ENCODE measurements around the gene H2BK1. TPM values are rescaled to one million over a fixed set of nuclear protein-coding genes. Genes with fewer than 3 reads are reported as not detected.

Gene H2BK1
- total RNA-seq, 1 donor from 2014 or later: not detected

- no peak for TF ChIP-seq CTCF (IDR thresholded peaks at IDR 0.05; ENCODE audit: unreplicated experiment)
- no peaks in the 10 kb centered on the region for H3K9me3 Mint-ChIP-seq
- peaks cover 58% of the 10 kb centered on the region for H3K27me3 Mint-ChIP-seq (ENCODE audit: low read depth)
- H3K36me3 Mint-ChIP-seq: no peaks in the 10 kb centered on the region
- peaks cover 2% of the 10 kb centered on the region for H3K4me1 Mint-ChIP-seq
- DNase-seq (ENCODE audit: low spot score in 2 of 2, unreplicated experiment in 2 of 2): no peak
- H3K4me3 Mint-ChIP-seq: peak overlapping the region; percentile 62
- H3K27ac Mint-ChIP-seq: no peak overlapping the region
These were observed 41.5 kb downstream of the H2BK1 start for GRCh38 chr7:151168787-151169162.

GRCh38 chr7:151168003-151168786 lies 42.1 kb downstream of the H2BK1 start:
- H3K27me3 Mint-ChIP-seq (ENCODE audit: low read depth): peaks cover 52% of the 10 kb centered on the region
- TF ChIP-seq CTCF (IDR thresholded peaks at IDR 0.05; ENCODE audit: unreplicated experiment): peak; percentile 57
- peak in 1 of 2 experiments; percentile 59 for DNase-seq (ENCODE audit: low spot score in 2 of 2, unreplicated experiment in 2 of 2)

GRCh38 chr7:151167197-151167961 lies 42.9 kb downstream of the H2BK1 start, which contains the start of gene GBX1:
TSS of gene GBX1 (minus strand) at chr7:151167694. CDS start at chr7:151167548, 146 bp downstream.
- Mint-ChIP-seq H3K9me3 (no peaks in the 10 kb centered on the region), H3K36me3 (no peaks in the 10 kb centered on the region), H3K4me1 (peaks cover 2% of the 10 kb centered on the region), H3K27ac (no peak within 1 kb of the TSS), H3K27me3 (ENCODE audit: low read depth) (peaks cover 45% of the 10 kb centered on the region), H3K4me3 (peak within 1 kb of the TSS; percentile 62)
- DNase-seq (ENCODE audit: low spot score in 2 of 2, unreplicated experiment in 2 of 2): peak in 1 of 2 experiments; percentile 61
- TF ChIP-seq CTCF (IDR thresholded peaks at IDR 0.05; ENCODE audit: unreplicated experiment): peak; percentile 28

More at GRCh38 chr7:151168003-151168786, 42.1 kb downstream of the H2BK1 start:
- no peaks in the 10 kb centered on the region for H3K9me3 Mint-ChIP-seq
- H3K36me3 Mint-ChIP-seq: no peaks in the 10 kb centered on the region
- peak overlapping the region; percentile 62 for H3K4me3 Mint-ChIP-seq
- peaks cover 2% of the 10 kb centered on the region for H3K4me1 Mint-ChIP-seq
- no peak overlapping the region for H3K27ac Mint-ChIP-seq

- TF ChIP-seq CTCF (IDR thresholded peaks at IDR 0.05; ENCODE audit: unreplicated experiment): no peak
- H3K9me3 Mint-ChIP-seq: no peaks in the 10 kb centered on the region
- DNase-seq (ENCODE audit: low spot score in 2 of 2, unreplicated experiment in 2 of 2): no peak
- peaks cover 2% of the 10 kb centered on the region for H3K4me1 Mint-ChIP-seq
- no peaks in the 10 kb centered on the region for H3K36me3 Mint-ChIP-seq
- no peak overlapping the region for H3K27ac Mint-ChIP-seq
- peak overlapping the region; percentile 49 for H3K4me3 Mint-ChIP-seq
- H3K27me3 Mint-ChIP-seq (ENCODE audit: low read depth): peaks cover 38% of the 10 kb centered on the region
These were observed 43.6 kb downstream of the H2BK1 start for GRCh38 chr7:151166629-151167196.

GRCh38 chr7:151161757-151162156 lies 48.5 kb downstream of the H2BK1 start:
- no peak for DNase-seq (ENCODE audit: low spot score in 2 of 2, unreplicated experiment in 2 of 2)
- H3K36me3 Mint-ChIP-seq: no peaks in the 10 kb centered on the region
- no peaks in the 10 kb centered on the region for H3K9me3 Mint-ChIP-seq
- no peak overlapping the region for H3K4me3 Mint-ChIP-seq
- TF ChIP-seq CTCF (IDR thresholded peaks at IDR 0.05; ENCODE audit: unreplicated experiment): no peak
- no peaks in the 10 kb centered on the region for H3K4me1 Mint-ChIP-seq
- peaks cover 17% of the 10 kb centered on the region for H3K27me3 Mint-ChIP-seq (ENCODE audit: low read depth)
- no peak overlapping the region for H3K27ac Mint-ChIP-seq

Other genes starting within 250 kb of the H2BK1 start
- gene KCNH2, start 232.2 kb downstream of the H2BK1 start, total RNA-seq: 11.2 to 12.3 TPM (median 11.7 TPM) in 3 replicates
- gene NOS3, start 219.5 kb downstream of the H2BK1 start, total RNA-seq: 6.0 to 7.8 TPM (median 6.6 TPM) in 3 replicates
- gene ATG9B, start 186.0 kb downstream of the H2BK1 start, total RNA-seq: 10.6 to 14.0 TPM (median 11.8 TPM) in 3 replicates
- gene ABCB8, start 182.0 kb downstream of the H2BK1 start, total RNA-seq: 39.8 to 48.0 TPM (median 40.7 TPM) in 3 replicates
- 6.1 to 7.9 TPM (median 7.2 TPM) in 3 replicates for gene ASIC3, start 162.0 kb downstream of the H2BK1 start, total RNA-seq
- gene CDK5, start 152.6 kb downstream of the H2BK1 start, total RNA-seq: 17.0 to 17.5 TPM (median 17.4 TPM) in 3 replicates
- gene SLC4A2, start 150.9 kb downstream of the H2BK1 start, total RNA-seq: 236 to 249 TPM (median 243 TPM) in 3 replicates
- gene FASTK, start 129.7 kb downstream of the H2BK1 start, total RNA-seq: 86.8 to 97.6 TPM (median 92.5 TPM) in 3 replicates
- 34.7 to 38.4 TPM (median 36.5 TPM) in 3 replicates for gene TMUB1, start 127.0 kb downstream of the H2BK1 start, total RNA-seq
- gene AGAP3, start 124.0 kb downstream of the H2BK1 start, total RNA-seq: 134 to 146 TPM (median 141 TPM) in 3 replicates
- gene GBX1, start 42.8 kb downstream of the H2BK1 start, total RNA-seq: 0.20 TPM in 1 of 3 replicates, not detected in the others
- gene ASB10, start 23.2 kb downstream of the H2BK1 start, total RNA-seq: not detected in 3 replicates
- 44.9 to 46.2 TPM (median 45.6 TPM) in 3 replicates for gene ABCF2, start 16.7 kb upstream of the H2BK1 start, total RNA-seq
- 55.1 to 56.5 TPM (median 56.2 TPM) in 3 replicates for gene CHPF2, start 22.0 kb upstream of the H2BK1 start, total RNA-seq
- gene SMARCD3, start 38.2 kb upstream of the H2BK1 start, total RNA-seq: 114 to 119 TPM (median 116 TPM) in 3 replicates
- gene NUB1, start 131.3 kb upstream of the H2BK1 start, total RNA-seq: 47.7 to 52.4 TPM (median 52.3 TPM) in 3 replicates
- gene WDR86, start 199.6 kb upstream of the H2BK1 start, total RNA-seq: 259 to 274 TPM (median 266 TPM) in 3 replicates
- gene CRYGN, start 229.7 kb upstream of the H2BK1 start, total RNA-seq: 9.4 to 12.2 TPM (median 10.5 TPM) in 3 replicates

All from mesothelial cell of epicardium (in vitro differentiated cells).